Vagina (tissue), 2 donors: ENCODE results near the gene INHBB.

Source experiments
- CTCF ChIP-seq, 3 experiments: fragments of 450-650 bp in 2 of 3; fragments of 200-600 bp in 1 of 3; sonication (generic) in 1 of 3; IDR thresholded peaks; one replicate each; pipeline ENCODE4 v1.5.1; 2017 to 2019; ENCODE audit warnings: antibody characterized with exemption in 3 of 3, mild to moderate bottlenecking in 2 of 3, moderate library complexity in 2 of 3
- POLR2A ChIP-seq, 2 donors: fragments of 450-650 bp; IDR thresholded peaks; one replicate each; pipeline ENCODE4 v1.6.1; 2017; ENCODE audit warnings: antibody characterized with exemption in 2 of 2, mild to moderate bottlenecking in 2 of 2, moderate library complexity in 2 of 2
- POLR2AphosphoS5 ChIP-seq, 2 donors: sonication (generic); formaldehyde crosslinking; IDR thresholded peaks; one replicate each; pipeline ENCODE4 v1.9.0; 2017; ENCODE audit warnings: antibody characterized with exemption in 2 of 2, mild to moderate bottlenecking in 2 of 2, low read depth in 1 of 2; ENCODE audit not compliant: insufficient read depth in 1 of 2

- TF ChIP-seq POLR2A (IDR thresholded peaks at IDR 0.05) (no peak), POLR2AphosphoS5 (IDR thresholded peaks at IDR 0.05; ENCODE audit: insufficient read depth in 1 of 2, low read depth in 1 of 2) (no peak), CTCF (IDR thresholded peaks at IDR 0.05) (no peak)
These were observed 29.3 kb upstream of the INHBB start for GRCh38 chr2:120316528-120317179.
